Neural cell (in vitro differentiated cells): ENCODE data around the gene SETX. TPM values are rescaled to one million over a fixed set of nuclear protein-coding genes. Genes with fewer than 3 reads are reported as not detected.

Source experiments
- H2AFZ ChIP-seq: fragments of 200-600, 300-800 bp; sonication (generic), shearing (Covaris generic); 2 replicates; pipeline ENCODE4 v1.6.0; 2014; ENCODE audit warnings: low read depth, mild to moderate bottlenecking, antibody characterized with exemption, low read length, moderate library complexity
- H3F3A ChIP-seq: fragments of 200-600 bp; shearing (Covaris generic); 2 replicates; pipeline ENCODE4 v1.6.1; 2016; ENCODE audit warnings: mild to moderate bottlenecking, moderate library complexity, mixed read lengths, antibody characterized with exemption, low read length; ENCODE audit not compliant: insufficient read depth, poor library complexity, severe bottlenecking
- H3K27ac ChIP-seq: fragments of 200-600, 300-800 bp; sonication (generic), shearing (Covaris generic); 2 replicates; pipeline ENCODE4 v1.5.1; 2014; ENCODE audit warnings: mild to moderate bottlenecking, low read length, moderate library complexity
- H3K27me3 ChIP-seq: fragments of 300-800, 200-600 bp; sonication (generic), shearing (Covaris generic); 2 replicates; pipeline ENCODE4 v1.6.0; 2014; ENCODE audit warnings: mild to moderate bottlenecking, low read depth, low read length, moderate library complexity; ENCODE audit not compliant: insufficient read depth
- H3K36me3 ChIP-seq: fragments of 300-800, 200-600 bp; sonication (generic), shearing (Covaris generic); 2 replicates; pipeline ENCODE4 v1.5.1; 2014; ENCODE audit warnings: mild to moderate bottlenecking, antibody characterized with exemption, low read length, moderate library complexity; ENCODE audit not compliant: insufficient read depth
- H3K4me2 ChIP-seq: fragments of 300-800, 200-600 bp; sonication (generic), shearing (Covaris generic); 2 replicates; pipeline ENCODE4 v1.6.0; 2014; ENCODE audit warnings: mild to moderate bottlenecking, low read length
- H3K4me3 ChIP-seq: fragments of 300-800, 200-600 bp; sonication (generic), shearing (Covaris generic); 2 replicates; pipeline ENCODE4 v1.5.1; 2014; ENCODE audit warnings: mild to moderate bottlenecking, low read length, moderate library complexity
- H3K79me2 ChIP-seq: fragments of 200-600 bp; shearing (Covaris generic); replicated peaks from 2 replicates; pipeline ENCODE4 v1.6.0; 2014; ENCODE audit warnings: mild to moderate bottlenecking, low read length, moderate library complexity; ENCODE audit not compliant: insufficient read depth
- H3K9ac ChIP-seq: fragments of 300-800, 200-600 bp; sonication (generic), shearing (Covaris generic); 2 replicates; pipeline ENCODE4 v1.6.1; 2016; ENCODE audit warnings: mild to moderate bottlenecking, low read length, mixed read lengths
- H3K9me2 ChIP-seq: fragments of 200-600 bp; shearing (Covaris generic); 2 replicates; pipeline ENCODE4 v1.6.1; 2016; ENCODE audit warnings: mild to moderate bottlenecking, low read length, mixed read lengths; ENCODE audit not compliant: insufficient read depth
- H3K9me3 ChIP-seq: fragments of 200-600, 300-800 bp; sonication (generic), shearing (Covaris generic); 2 replicates; pipeline ENCODE4 v1.6.1; 2016; ENCODE audit warnings: mild to moderate bottlenecking, mixed run types, low read length, moderate library complexity, mixed read lengths
- H4K20me1 ChIP-seq: fragments of 200-600 bp; shearing (Covaris generic); 2 replicates; pipeline ENCODE4 v1.6.1; 2016; ENCODE audit warnings: mild to moderate bottlenecking, mixed run types; ENCODE audit not compliant: insufficient read depth
- CTCF ChIP-seq: fragments of 450-650 bp; IDR thresholded peaks from 2 replicates; pipeline ENCODE4 v1.5.1; 2014; ENCODE audit warnings: antibody characterized with exemption, mild to moderate bottlenecking, moderate library complexity; ENCODE audit not compliant: poor library complexity, severe bottlenecking
- EP300 ChIP-seq: fragments of 450-650 bp; conservative IDR thresholded peaks from 2 replicates; pipeline ENCODE4 v1.6.1; 2014; ENCODE audit warnings: antibody characterized with exemption, mild to moderate bottlenecking, moderate library complexity; ENCODE audit not compliant: poor library complexity, severe bottlenecking
- EZH2 ChIP-seq: fragments of 200-600, 300-800 bp; shearing (Covaris generic), sonication (generic); IDR thresholded peaks from 2 replicates; pipeline ENCODE4 v1.6.1; 2014; ENCODE audit warnings: antibody characterized with exemption, low read length, borderline replicate concordance, mild to moderate bottlenecking; ENCODE audit not compliant: insufficient read depth, poor library complexity, severe bottlenecking
- MXI1 ChIP-seq: fragments of 450-650 bp; conservative IDR thresholded peaks from 2 replicates; pipeline ENCODE4 v1.6.1; 2014; ENCODE audit warnings: antibody characterized with exemption, mild to moderate bottlenecking; ENCODE audit not compliant: poor library complexity, severe bottlenecking
- POLR2AphosphoS5 ChIP-seq: IDR thresholded peaks from 2 replicates; pipeline ENCODE4 v1.6.1; 2012
- RAD21 ChIP-seq: fragments of 450-650 bp; conservative IDR thresholded peaks from 2 replicates; pipeline ENCODE4 v1.6.1; 2014; ENCODE audit warnings: antibody characterized with exemption, mild to moderate bottlenecking, moderate library complexity
- REST ChIP-seq: IDR thresholded peaks from 2 replicates; pipeline ENCODE4 v1.6.1; 2012; ENCODE audit warnings: borderline replicate concordance
- SMC3 ChIP-seq: fragments of 450-650 bp; conservative IDR thresholded peaks from 2 replicates; pipeline ENCODE4 v1.6.1; 2014; ENCODE audit warnings: antibody characterized with exemption, mild to moderate bottlenecking, moderate library complexity; ENCODE audit not compliant: poor library complexity
- TAF1 ChIP-seq: IDR thresholded peaks from 2 replicates; pipeline ENCODE4 v1.6.1; 2012; ENCODE audit warnings: low read depth
- polyA plus RNA-seq: library from polyadenylated mRNA; depleted of rRNA; stranded (reverse); fragments of >200 nt; gene quantifications from 2 replicates; pipeline ENCODE4 v1.2.3, GENCODE V29; 2014

The SETX gene
- polyA plus RNA-seq, 1 donor from 2014 or later: 32.0 TPM

DNA sequence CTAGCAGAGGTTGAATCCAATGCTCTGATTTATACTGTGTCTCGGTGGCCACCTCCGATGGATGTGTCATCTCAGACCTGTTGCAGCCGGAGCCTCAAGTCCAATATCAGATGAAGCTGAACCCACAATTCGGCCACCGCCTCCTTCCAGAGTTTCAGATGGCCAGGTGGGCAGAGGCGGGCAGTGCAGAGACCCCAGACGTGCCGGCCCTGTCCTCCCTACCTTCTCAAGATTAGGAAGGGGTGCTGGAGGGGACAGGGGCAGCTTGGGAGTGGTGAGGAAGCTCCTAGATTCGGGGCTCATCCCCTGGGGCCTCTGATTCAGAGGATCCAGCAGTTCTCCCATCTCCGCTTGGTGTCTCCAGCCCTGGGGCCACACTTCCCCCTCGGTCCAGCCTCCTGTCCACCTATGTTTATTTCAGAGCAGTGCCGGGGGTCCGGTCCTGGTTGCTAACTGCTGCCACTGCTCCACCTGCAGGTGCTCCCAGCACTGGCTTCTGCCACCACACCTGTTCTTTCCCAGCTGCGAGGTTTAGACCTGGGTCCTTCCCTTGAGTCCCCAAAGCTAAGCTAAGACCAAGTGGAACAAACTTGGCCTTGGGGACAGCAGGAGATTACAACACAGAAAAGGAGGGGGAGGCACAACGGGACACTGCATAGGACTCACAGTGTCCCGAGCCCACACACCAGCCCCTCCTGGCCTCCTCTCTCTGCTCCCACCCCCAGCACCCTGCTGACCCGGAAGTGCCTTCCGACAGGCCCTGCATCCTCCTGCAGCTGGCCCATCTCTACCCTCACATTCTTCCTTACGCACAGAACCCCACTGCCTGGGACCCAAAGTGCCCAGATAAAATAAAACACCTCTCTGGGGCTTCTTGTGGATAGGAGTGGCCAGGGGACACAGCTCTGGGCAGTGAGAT is 111.4 kb downstream of the SETX start:
- no peak overlapping the region for H3K9ac ChIP-seq
- no peak overlapping the region for H3K27ac ChIP-seq
- no peak overlapping the region for H3K4me3 ChIP-seq
- TF ChIP-seq MXI1: no peak
- no peak for TF ChIP-seq POLR2AphosphoS5
- TF ChIP-seq RAD21: no peak
- TF ChIP-seq TAF1: no peak
- no peak for TF ChIP-seq SMC3
- no peak for TF ChIP-seq EZH2
- no peak for TF ChIP-seq REST
- no peak for TF ChIP-seq EP300
- no peak for TF ChIP-seq CTCF
- no peaks in the 10 kb centered on the region for H3F3A ChIP-seq
- H2AFZ ChIP-seq: no peak overlapping the region
- no peaks in the 10 kb centered on the region for H3K9me3 ChIP-seq
- no peaks in the 10 kb centered on the region for H3K9me2 ChIP-seq
- H3K79me2 ChIP-seq: no peaks in the 10 kb centered on the region
- no peak overlapping the region for H3K4me2 ChIP-seq
- H3K36me3 ChIP-seq: no peaks in the 10 kb centered on the region
- H3K27me3 ChIP-seq: peaks cover 38% of the 10 kb centered on the region
- no peaks in the 10 kb centered on the region for H4K20me1 ChIP-seq

GRCh38 chr9:132242621-132243155 is 112.1 kb downstream of the SETX start:
- H3K4me2 ChIP-seq: no peak overlapping the region
- H3K4me3 ChIP-seq: peak overlapping the region; percentile 54
- no peak overlapping the region for H3K27ac ChIP-seq
- no peaks in the 10 kb centered on the region for H3K9me3 ChIP-seq
- H3K27me3 ChIP-seq: peaks cover 38% of the 10 kb centered on the region
- H3K9me2 ChIP-seq: no peaks in the 10 kb centered on the region
- H2AFZ ChIP-seq: no peak overlapping the region
- H3K79me2 ChIP-seq: no peaks in the 10 kb centered on the region
- H4K20me1 ChIP-seq: no peaks in the 10 kb centered on the region
- TF ChIP-seq EP300: no peak
- no peak for TF ChIP-seq RAD21
- TF ChIP-seq SMC3: no peak
- no peak for TF ChIP-seq EZH2
- no peak for TF ChIP-seq POLR2AphosphoS5
- TF ChIP-seq MXI1: no peak
- no peaks in the 10 kb centered on the region for H3K36me3 ChIP-seq
- H3F3A ChIP-seq: no peaks in the 10 kb centered on the region
- no peak overlapping the region for H3K9ac ChIP-seq
